ENCODE measurements around the gene TRIM44.

TRIM44 gene

DNA sequence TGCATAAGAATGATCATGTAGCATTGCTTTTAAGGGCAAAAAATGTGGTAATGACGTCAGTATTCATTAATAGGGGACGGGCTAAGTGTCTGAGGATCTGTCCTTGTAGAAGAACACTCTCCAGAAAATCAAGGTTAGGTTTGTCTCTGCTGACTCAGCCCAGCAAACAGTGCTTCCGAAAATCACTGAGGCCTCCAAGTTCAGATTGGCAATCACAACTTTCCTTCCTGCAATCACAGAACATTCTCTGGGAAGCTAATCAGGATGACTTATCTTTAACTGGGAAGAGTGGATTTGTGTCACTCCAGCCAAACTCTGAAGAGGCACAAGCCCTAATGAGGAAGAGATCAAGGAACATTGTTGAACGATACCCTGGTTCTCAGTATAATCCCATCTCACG lies 158.0 kb downstream of the TRIM44 start:
- DNase-seq (ENCODE audit: low read depth): no peak
- no peak for TF ChIP-seq CTCF (IDR thresholded peaks at IDR 0.05; ENCODE audit: insufficient read depth, low read depth, low read length, missing control alignments)
- H3K4me3 ChIP-seq (ENCODE audit: low read length): no peak overlapping the region

DNA sequence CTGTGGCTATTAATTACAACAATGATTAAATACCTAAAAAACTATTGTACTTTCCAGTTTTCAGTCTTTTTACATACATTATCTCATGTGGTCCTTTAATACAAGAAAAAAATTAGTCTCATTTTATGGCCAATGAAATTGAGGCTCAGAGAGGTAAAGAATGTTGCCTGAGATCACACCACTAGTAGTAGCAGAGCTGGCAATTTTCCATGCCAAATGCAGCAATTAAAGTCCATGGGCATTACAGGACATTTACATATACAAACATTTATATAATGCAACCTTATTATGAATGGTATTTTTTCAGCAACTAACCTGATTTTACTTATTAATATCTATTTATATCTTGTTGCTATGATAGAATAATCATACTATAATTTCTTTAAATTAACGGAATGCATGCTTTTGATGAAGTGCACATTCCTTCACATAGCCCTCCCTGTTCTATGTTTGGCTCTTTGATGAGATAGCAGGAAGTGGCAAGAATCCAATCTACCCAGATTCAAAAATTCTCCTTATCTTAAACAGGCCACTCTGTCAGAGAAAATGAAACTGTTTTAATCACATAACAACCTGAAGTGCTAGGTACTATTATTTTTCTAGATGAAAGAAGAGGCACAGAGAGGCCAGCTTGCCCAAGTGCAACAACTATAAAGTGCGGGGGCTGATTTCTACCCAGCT lies 160.4 kb downstream of the TRIM44 start:
- H3K4me3 ChIP-seq (ENCODE audit: low read length): no peak overlapping the region
- no peak for TF ChIP-seq CTCF (IDR thresholded peaks at IDR 0.05; ENCODE audit: insufficient read depth, low read depth, low read length, missing control alignments)
- no peak for DNase-seq (ENCODE audit: low read depth)

DNA sequence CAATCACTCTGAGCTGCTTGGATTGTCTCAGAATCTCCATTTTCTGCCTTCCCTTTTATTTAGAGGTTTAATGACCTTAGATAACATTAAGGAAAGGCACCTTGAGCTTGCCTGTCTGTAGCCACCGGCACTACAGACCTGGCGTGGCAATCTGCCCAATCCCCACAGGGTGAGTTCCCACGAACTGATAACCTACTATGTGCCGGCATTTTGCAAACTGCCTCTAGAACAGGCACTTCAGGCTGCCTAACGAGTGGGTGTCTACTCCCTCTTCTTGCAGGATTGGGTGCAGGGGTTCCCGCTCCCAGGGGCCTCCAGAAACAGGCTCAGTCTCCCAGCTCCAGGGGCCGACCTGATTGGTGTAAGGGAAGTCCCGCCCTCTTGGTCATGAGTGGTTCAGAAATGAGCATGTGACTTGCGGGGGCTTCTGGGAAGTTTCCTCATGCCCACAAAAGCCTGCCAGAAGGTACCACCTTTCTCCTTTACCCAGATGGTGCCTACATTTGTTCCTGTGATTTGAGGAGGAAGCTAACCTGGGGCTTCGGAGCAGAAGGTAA lies 161.2 kb downstream of the TRIM44 start:
- TF ChIP-seq CTCF (IDR thresholded peaks at IDR 0.05; ENCODE audit: insufficient read depth, low read depth, low read length, missing control alignments): no peak
- DNase-seq (ENCODE audit: low read depth): no peak
- no peak overlapping the region for H3K4me3 ChIP-seq (ENCODE audit: low read length)

DNA sequence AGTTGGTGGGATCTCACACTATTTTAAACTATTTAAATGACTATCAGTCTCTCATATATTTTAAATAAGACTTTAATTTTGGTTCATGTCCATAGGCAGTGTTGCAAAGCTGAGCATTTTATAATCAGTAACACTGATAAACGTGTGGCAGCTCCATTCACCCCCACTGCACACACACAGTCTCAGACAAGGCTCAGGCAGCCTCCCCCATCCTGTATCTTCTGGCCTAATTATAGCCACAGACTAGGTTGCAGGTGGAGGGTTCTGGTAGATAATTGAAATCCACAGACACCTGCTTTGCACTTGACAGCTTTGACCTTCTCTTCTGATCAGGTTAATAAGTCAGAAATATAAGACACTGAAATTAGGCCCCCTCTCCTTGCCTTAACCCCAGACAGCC lies 162.8 kb downstream of the TRIM44 start:
- no peak overlapping the region for H3K4me3 ChIP-seq (ENCODE audit: low read length)
- DNase-seq (ENCODE audit: low read depth): no peak
- TF ChIP-seq CTCF (IDR thresholded peaks at IDR 0.05; ENCODE audit: insufficient read depth, low read depth, low read length, missing control alignments): no peak

- no peak for DNase-seq (ENCODE audit: low read depth)
- no peak for TF ChIP-seq CTCF (IDR thresholded peaks at IDR 0.05; ENCODE audit: insufficient read depth, low read depth, low read length, missing control alignments)
Measured at GRCh38 chr11:35826006-35826405, 163.4 kb downstream of the TRIM44 start.

DNA sequence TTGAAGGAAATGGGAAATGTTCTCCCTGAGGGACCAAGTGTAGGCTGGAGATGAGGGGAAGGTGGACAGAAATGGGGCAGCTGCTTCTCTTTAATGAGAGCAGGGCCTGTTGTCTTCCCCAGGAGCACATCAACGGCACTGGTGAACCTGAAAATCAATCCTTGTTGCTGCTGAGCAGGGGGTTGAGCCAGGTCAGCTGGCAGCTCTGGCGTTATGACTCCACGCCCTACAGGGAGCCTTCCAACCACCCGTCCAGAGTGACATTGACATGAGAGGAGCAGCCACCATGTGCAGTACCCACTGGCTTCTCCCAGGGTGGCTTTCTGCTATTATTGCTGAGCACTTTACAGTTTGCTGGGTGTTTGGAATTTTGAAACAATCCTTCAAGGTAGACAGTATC lies 164.4 kb downstream of the TRIM44 start:
- no peak overlapping the region for H3K4me3 ChIP-seq (ENCODE audit: low read length)
- no peak for TF ChIP-seq CTCF (IDR thresholded peaks at IDR 0.05; ENCODE audit: insufficient read depth, low read depth, low read length, missing control alignments)
- no peak for DNase-seq (ENCODE audit: low read depth)

More at GRCh38 chr11:35826006-35826405, 163.4 kb downstream of the TRIM44 start:
- H3K4me3 ChIP-seq (ENCODE audit: low read length): no peak overlapping the region

GRCh38 chr11:35836205-35836604 lies 173.6 kb downstream of the TRIM44 start:
- H3K4me3 ChIP-seq (ENCODE audit: low read length): no peak overlapping the region
- no peak for DNase-seq (ENCODE audit: low read depth)
- no peak for TF ChIP-seq CTCF (IDR thresholded peaks at IDR 0.05; ENCODE audit: insufficient read depth, low read depth, low read length, missing control alignments)
